Endodermal cell (in vitro differentiated cells): ENCODE measurements around the gene OTOGL. TPM values are rescaled to one million over a fixed set of nuclear protein-coding genes. Genes with fewer than 3 reads are reported as not detected.

ENCODE experiments used
- DNase-seq: peaks from one replicate; pipeline ENCODE4 v3.0.0-alpha.2; 2017
- H3K27ac ChIP-seq: 2 replicates; pipeline ENCODE4 v1.5.1; 2013; ENCODE audit warnings: mild to moderate bottlenecking, low read depth, low read length, moderate library complexity
- H3K27me3 ChIP-seq: 2 replicates; pipeline ENCODE4 v1.6.1; 2013; ENCODE audit warnings: mild to moderate bottlenecking, low read length, moderate library complexity; ENCODE audit not compliant: insufficient read depth, control insufficient read depth, poor library complexity, severe bottlenecking
- H3K36me3 ChIP-seq: 2 replicates; pipeline ENCODE4 v1.7.0; 2013; ENCODE audit warnings: mild to moderate bottlenecking, low read length, moderate library complexity; ENCODE audit not compliant: control insufficient read depth, insufficient read depth
- H3K4me1 ChIP-seq: one replicate; pipeline ENCODE4 v1.7.0; 2013; ENCODE audit warnings: low read length; ENCODE audit not compliant: control insufficient read depth, insufficient read depth
- H3K4me3 ChIP-seq: 2 replicates; pipeline ENCODE4 v1.5.1; 2013; ENCODE audit warnings: mild to moderate bottlenecking, low read length, moderate library complexity
- H3K9ac ChIP-seq: 2 replicates; pipeline ENCODE4 v1.6.1; 2013; ENCODE audit warnings: mild to moderate bottlenecking, low read length, moderate library complexity; ENCODE audit not compliant: poor library complexity, severe bottlenecking; ENCODE audit errors: extremely low read depth
- H3K9me3 ChIP-seq: 2 replicates; pipeline ENCODE4 v1.6.1; 2013; ENCODE audit warnings: mild to moderate bottlenecking, low read length, moderate library complexity; ENCODE audit not compliant: control insufficient read depth
- H3K27ac Mint-ChIP-seq: 2 replicates; pipeline ENCODE4 v1.8.0; 2020; ENCODE audit warnings: mixed read lengths
- H3K27me3 Mint-ChIP-seq: 2 replicates; pipeline ENCODE4 v1.8.0; 2021; ENCODE audit warnings: mild to moderate bottlenecking, mixed read lengths; ENCODE audit not compliant: insufficient read depth
- H3K36me3 Mint-ChIP-seq: 2 replicates; pipeline ENCODE4 v1.8.0; 2020; ENCODE audit warnings: low read depth, mixed read lengths
- H3K4me1 Mint-ChIP-seq: 2 replicates; pipeline ENCODE4 v1.8.0; 2020; ENCODE audit warnings: mixed read lengths
- H3K4me3 Mint-ChIP-seq: 2 replicates; pipeline ENCODE4 v1.8.0; 2020; ENCODE audit warnings: mild to moderate bottlenecking, moderate library complexity, mixed read lengths
- H3K9me3 Mint-ChIP-seq: 2 replicates; pipeline ENCODE4 v1.8.0; 2020; ENCODE audit warnings: mild to moderate bottlenecking, mixed read lengths
- WGBS, 2 experiments: methylation state at CpG; one replicate each; pipeline versions ENCODE4 v1.1.5 to v1.1.7; 2013; ENCODE audit warnings: missing lambda C conversion rate in 2 of 2, mixed read lengths in 1 of 2; ENCODE audit not compliant: insufficient coverage in 1 of 2, insufficient read length in 1 of 2; 5-methylcytosine and 5-hydroxymethylcytosine counted together
- total RNA-seq, 2 donors: library from RNA; stranded (reverse); fragmentation: NEBNext Ultra II Directional in 1 of 2; extraction: Animal tissue kit (Norgen Biotek cat#: 25700) in 1 of 2; gene quantifications; 2 replicates in 1 of 2; 3 replicates in 1 of 2; pipeline ENCODE4 v1.2.1, GENCODE V29; 2021
- TF ChIP-seq, protein P1 (sequence below): fragments of 200-600 bp; sonication (generic); conservative IDR thresholded peaks from 2 replicates; pipeline ENCODE4 v1.5.0; 2021; ENCODE audit warnings: antibody characterized with exemption, mild to moderate bottlenecking

Gene OTOGL
- total RNA-seq, 2 donors from 2014 or later: 2.4 to 11.4 TPM

GRCh38 chr12:80374615-80375014 is 275.3 kb downstream of the OTOGL start:
- H3K36me3 ChIP-seq: no peaks in the 10 kb centered on the region
- no peaks in the 10 kb centered on the region for H3K9me3 ChIP-seq
- Mint-ChIP-seq H3K4me3 (no peak overlapping the region), H3K36me3 (no peaks in the 10 kb centered on the region), H3K27me3 (no peaks in the 10 kb centered on the region), H3K27ac (no peak overlapping the region), H3K4me1 (no peaks in the 10 kb centered on the region), H3K9me3 (no peaks in the 10 kb centered on the region)
- H3K27ac ChIP-seq: no peak overlapping the region
- TF ChIP-seq, protein P1, sequence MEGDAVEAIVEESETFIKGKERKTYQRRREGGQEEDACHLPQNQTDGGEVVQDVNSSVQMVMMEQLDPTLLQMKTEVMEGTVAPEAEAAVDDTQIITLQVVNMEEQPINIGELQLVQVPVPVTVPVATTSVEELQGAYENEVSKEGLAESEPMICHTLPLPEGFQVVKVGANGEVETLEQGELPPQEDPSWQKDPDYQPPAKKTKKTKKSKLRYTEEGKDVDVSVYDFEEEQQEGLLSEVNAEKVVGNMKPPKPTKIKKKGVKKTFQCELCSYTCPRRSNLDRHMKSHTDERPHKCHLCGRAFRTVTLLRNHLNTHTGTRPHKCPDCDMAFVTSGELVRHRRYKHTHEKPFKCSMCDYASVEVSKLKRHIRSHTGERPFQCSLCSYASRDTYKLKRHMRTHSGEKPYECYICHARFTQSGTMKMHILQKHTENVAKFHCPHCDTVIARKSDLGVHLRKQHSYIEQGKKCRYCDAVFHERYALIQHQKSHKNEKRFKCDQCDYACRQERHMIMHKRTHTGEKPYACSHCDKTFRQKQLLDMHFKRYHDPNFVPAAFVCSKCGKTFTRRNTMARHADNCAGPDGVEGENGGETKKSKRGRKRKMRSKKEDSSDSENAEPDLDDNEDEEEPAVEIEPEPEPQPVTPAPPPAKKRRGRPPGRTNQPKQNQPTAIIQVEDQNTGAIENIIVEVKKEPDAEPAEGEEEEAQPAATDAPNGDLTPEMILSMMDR: no peak
- no peaks in the 10 kb centered on the region for H3K4me1 ChIP-seq
- no peaks in the 10 kb centered on the region for H3K27me3 ChIP-seq
- DNase-seq: no peak
- H3K9ac ChIP-seq: no peak overlapping the region
- no peak overlapping the region for H3K4me3 ChIP-seq

DNA sequence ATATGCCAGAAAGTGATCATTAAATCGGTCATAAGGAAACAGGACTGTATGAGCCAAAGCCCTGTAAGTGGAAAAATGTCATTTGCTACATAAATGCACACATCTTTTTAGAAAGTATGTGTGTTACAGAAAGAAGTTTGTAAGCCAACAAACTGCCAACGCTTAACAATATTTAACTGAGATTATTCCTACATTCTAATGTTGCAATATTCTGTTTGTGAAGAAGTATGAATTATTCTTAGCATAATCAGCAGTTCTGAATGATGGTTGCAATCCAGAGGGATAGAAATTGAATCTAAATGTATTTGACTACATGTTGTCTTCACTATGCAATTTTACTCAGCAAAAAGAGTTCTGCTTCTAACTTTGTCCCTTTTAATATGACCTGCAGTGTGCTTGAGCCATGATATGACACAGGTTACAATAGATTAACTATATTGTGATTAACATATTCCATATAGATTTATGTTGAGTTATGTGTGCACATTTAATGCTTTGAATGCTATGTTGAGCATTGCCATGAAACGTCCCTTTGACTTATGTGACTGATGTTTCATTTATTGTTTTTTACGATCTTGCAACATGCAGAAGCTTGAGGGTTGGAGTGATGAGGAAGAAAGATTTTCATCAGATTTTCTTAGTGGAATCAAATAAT is 277.9 kb downstream of the OTOGL start:
- Mint-ChIP-seq H3K9me3 (no peaks in the 10 kb centered on the region), H3K27ac (no peak overlapping the region), H3K27me3 (no peaks in the 10 kb centered on the region), H3K36me3 (no peaks in the 10 kb centered on the region), H3K4me1 (no peaks in the 10 kb centered on the region), H3K4me3 (no peak overlapping the region)
- Histone ChIP-seq H3K27me3 (no peaks in the 10 kb centered on the region), H3K4me1 (no peaks in the 10 kb centered on the region), H3K4me3 (no peak overlapping the region), H3K27ac (no peak overlapping the region), H3K36me3 (no peaks in the 10 kb centered on the region), H3K9me3 (no peaks in the 10 kb centered on the region), H3K9ac (no peak overlapping the region)
- no peak for DNase-seq
- TF ChIP-seq, protein P1: no peak
- WGBS, 2 experiments: 95% methylated on average over 3 of the region's 4 CpGs; no CpG with 5 or more reads in 1 of the 2 experiments

GRCh38 chr12:80381121-80381520 is 281.8 kb downstream of the OTOGL start:
- Mint-ChIP-seq H3K9me3 (no peaks in the 10 kb centered on the region), H3K36me3 (no peaks in the 10 kb centered on the region), H3K4me1 (no peaks in the 10 kb centered on the region), H3K27me3 (no peaks in the 10 kb centered on the region), H3K4me3 (no peak overlapping the region), H3K27ac (no peak overlapping the region)
- no peaks in the 10 kb centered on the region for H3K27me3 ChIP-seq
- no peak for DNase-seq
- no peak overlapping the region for H3K9ac ChIP-seq
- TF ChIP-seq, protein P1: no peak
- H3K4me3 ChIP-seq: no peak overlapping the region
- no peak overlapping the region for H3K27ac ChIP-seq
- H3K9me3 ChIP-seq: no peaks in the 10 kb centered on the region
- no peaks in the 10 kb centered on the region for H3K4me1 ChIP-seq
- no peaks in the 10 kb centered on the region for H3K36me3 ChIP-seq
